H9 (cell line): ENCODE data around the gene RASL10A. TPM values are rescaled to one million over a fixed set of nuclear protein-coding genes. Genes with fewer than 3 reads are reported as not detected.

Source experiments
- DNase-seq: peaks from one replicate; pipeline ENCODE4 v3.0.0-alpha.2; 2017
- H2AFZ ChIP-seq: one replicate; pipeline ENCODE4 v1.6.1; 2013; ENCODE audit warnings: mild to moderate bottlenecking, low read length, control low read depth, moderate library complexity
- H2AK5ac ChIP-seq: 2 replicates; pipeline ENCODE4 v1.6.1; 2013; ENCODE audit warnings: low read length, control low read depth, mixed read lengths; ENCODE audit not compliant: insufficient read length
- H2BK120ac ChIP-seq: one replicate; pipeline ENCODE4 v1.6.1; 2013; ENCODE audit warnings: low read depth, mild to moderate bottlenecking, low read length, control low read depth, inconsistent platforms; ENCODE audit not compliant: poor library complexity, severe bottlenecking
- H2BK12ac ChIP-seq: 2 replicates; pipeline ENCODE4 v1.6.1; 2013; ENCODE audit warnings: low read length, control low read depth, mixed read lengths, low read depth; ENCODE audit not compliant: insufficient read length
- H2BK15ac ChIP-seq: 2 replicates; pipeline ENCODE4 v1.6.1; 2013; ENCODE audit warnings: low read depth, low read length, control low read depth
- H2BK20ac ChIP-seq: one replicate; pipeline ENCODE4 v1.6.1; 2013; ENCODE audit warnings: low read depth, mild to moderate bottlenecking, low read length, control low read depth, inconsistent platforms; ENCODE audit not compliant: poor library complexity, severe bottlenecking
- H2BK5ac ChIP-seq: 2 replicates; pipeline ENCODE4 v1.6.1; 2013; ENCODE audit warnings: low read length, control low read depth, mixed read lengths; ENCODE audit not compliant: insufficient read length
- H3K14ac ChIP-seq: 2 replicates; pipeline ENCODE4 v1.6.1; 2013; ENCODE audit warnings: low read length, control low read depth; ENCODE audit not compliant: insufficient read depth
- H3K18ac ChIP-seq: 2 replicates; pipeline ENCODE4 v1.6.1; 2013; ENCODE audit warnings: low read depth, mild to moderate bottlenecking, mixed read lengths, low read length, control low read depth; ENCODE audit not compliant: insufficient read length
- H3K23ac ChIP-seq: 2 replicates; pipeline ENCODE4 v1.6.1; 2013; ENCODE audit warnings: low read length, control low read depth, mixed read lengths, low read depth; ENCODE audit not compliant: insufficient read length
- H3K23me2 ChIP-seq: 2 replicates; pipeline ENCODE4 v1.6.1; 2013; ENCODE audit warnings: low read depth, mild to moderate bottlenecking, mixed read lengths, low read length, control low read depth; ENCODE audit not compliant: insufficient read length, poor library complexity, severe bottlenecking
- H3K27ac ChIP-seq: 2 replicates; pipeline ENCODE4 v1.5.1; 2013; ENCODE audit warnings: low read length, control low read depth, mixed read lengths, low read depth; ENCODE audit not compliant: insufficient read length
- H3K27me3 ChIP-seq: 2 replicates; pipeline ENCODE4 v1.6.1; 2013; ENCODE audit warnings: low read length, control low read depth, inconsistent platforms; ENCODE audit not compliant: insufficient read depth
- H3K4ac ChIP-seq: 2 replicates; pipeline ENCODE4 v1.6.1; 2013; ENCODE audit warnings: low read depth, mild to moderate bottlenecking, control low read depth, inconsistent platforms, low read length, moderate library complexity
- H3K4me1 ChIP-seq: 2 replicates; pipeline ENCODE4 v1.6.1; 2013; ENCODE audit warnings: low read length, control low read depth, inconsistent platforms; ENCODE audit not compliant: insufficient read depth
- H3K4me2 ChIP-seq: 2 replicates; pipeline ENCODE4 v1.6.1; 2013; ENCODE audit warnings: low read length, control low read depth, mixed read lengths; ENCODE audit not compliant: insufficient read length, insufficient read depth
- H3K56ac ChIP-seq: 2 replicates; pipeline ENCODE4 v1.6.1; 2013; ENCODE audit warnings: low read depth, mild to moderate bottlenecking, mixed read lengths, low read length, control low read depth; ENCODE audit not compliant: insufficient read length
- H3K79me1 ChIP-seq: 2 replicates; pipeline ENCODE4 v1.6.1; 2013; ENCODE audit warnings: low read depth, mild to moderate bottlenecking, moderate library complexity, low read length, control low read depth, inconsistent platforms; ENCODE audit not compliant: insufficient read depth, poor library complexity, severe bottlenecking
- H3K79me2 ChIP-seq: 2 replicates; pipeline ENCODE4 v1.6.1; 2013; ENCODE audit warnings: low read length, control low read depth, inconsistent platforms; ENCODE audit not compliant: insufficient read depth
- H3K9ac ChIP-seq: 2 replicates; pipeline ENCODE4 v1.6.1; 2013; ENCODE audit warnings: low read length, control low read depth, mixed read lengths; ENCODE audit not compliant: insufficient read length; ENCODE audit errors: extremely low read depth
- H3K9me3 ChIP-seq: one replicate; pipeline ENCODE4 v1.6.1; 2013; ENCODE audit warnings: low read depth, low read length, inconsistent platforms; ENCODE audit not compliant: control insufficient read depth
- H3T11ph ChIP-seq: one replicate; pipeline ENCODE4 v1.6.1; 2013; ENCODE audit warnings: mild to moderate bottlenecking, low read length, control low read depth, inconsistent platforms
- H4K20me1 ChIP-seq: one replicate; pipeline ENCODE4 v1.6.1; 2013; ENCODE audit not compliant: control insufficient read depth, insufficient read length, insufficient read depth
- H4K5ac ChIP-seq: 2 replicates; pipeline ENCODE4 v1.6.1; 2013; ENCODE audit warnings: low read depth, mild to moderate bottlenecking, mixed read lengths, low read length, control low read depth; ENCODE audit not compliant: insufficient read length
- H4K8ac ChIP-seq: replicated peaks from 2 replicates; pipeline ENCODE4 v1.6.1; 2013; ENCODE audit warnings: low read length, control low read depth, mixed read lengths, low read depth; ENCODE audit not compliant: insufficient read length
- H4K91ac ChIP-seq: 2 replicates; pipeline ENCODE4 v1.6.1; 2013; ENCODE audit warnings: low read depth, mild to moderate bottlenecking, moderate library complexity, mixed read lengths, low read length, control low read depth; ENCODE audit not compliant: insufficient read length
- H3K27ac Mint-ChIP-seq, 3 experiments: 2 replicates in 2 of 3; 3 replicates in 1 of 3; pipeline ENCODE4 v1.8.0; 2020 to 2021; ENCODE audit warnings: mixed read lengths in 3 of 3, mild to moderate bottlenecking in 1 of 3, moderate library complexity in 1 of 3
- H3K27me3 Mint-ChIP-seq: 2 replicates; pipeline ENCODE4 v1.8.0; 2021; ENCODE audit warnings: low read depth, mild to moderate bottlenecking, moderate library complexity, mixed read lengths
- H3K36me3 Mint-ChIP-seq, 3 experiments: 2 replicates in 2 of 3; 3 replicates in 1 of 3; pipeline ENCODE4 v1.8.0; 2020 to 2021; ENCODE audit warnings: low read depth in 3 of 3, mixed read lengths in 3 of 3; ENCODE audit not compliant: insufficient read depth in 1 of 3
- H3K4me1 Mint-ChIP-seq, 2 experiments: 2 replicates each; pipeline ENCODE4 v1.8.0; 2020; ENCODE audit warnings: mixed read lengths in 2 of 2
- H3K4me3 Mint-ChIP-seq, 2 experiments: 2 replicates in 1 of 2; 3 replicates in 1 of 2; pipeline ENCODE4 v1.8.0; 2020 to 2021; ENCODE audit warnings: mild to moderate bottlenecking in 2 of 2, mixed read lengths in 2 of 2, moderate library complexity in 1 of 2
- H3K9me3 Mint-ChIP-seq, 2 experiments: 2 replicates in 1 of 2; 3 replicates in 1 of 2; pipeline ENCODE4 v1.8.0; 2020; ENCODE audit warnings: mild to moderate bottlenecking in 2 of 2, mixed read lengths in 2 of 2, moderate library complexity in 1 of 2
- CTCF ChIP-seq: fragments of 200-600 bp; sonication (generic); conservative IDR thresholded peaks from 3 replicates; pipeline ENCODE4 v1.8.0; 2021; ENCODE audit warnings: antibody characterized with exemption, mild to moderate bottlenecking
- WGBS: extraction: QIAGEN DNeasy Blood & Tissue Kit; methylation state at CpG from one replicate; pipeline ENCODE4 v1.1.7; 2013; ENCODE audit warnings: missing lambda C conversion rate, low lambda C conversion rate, mixed read lengths; ENCODE audit not compliant: insufficient read length; ENCODE audit errors: extremely low coverage; 5-methylcytosine and 5-hydroxymethylcytosine counted together
- total RNA-seq: library from RNA; stranded (reverse); gene quantifications from 2 replicates; pipeline ENCODE4 v1.2.1, GENCODE V29; 2021

RASL10A gene
- total RNA-seq, 1 experiment from 2014 or later, result 0.90 TPM

GRCh38 chr22:29284196-29284595 is 31.3 kb downstream of the RASL10A start:
- Histone ChIP-seq H3K56ac (no peak overlapping the region), H3K23ac (no peak overlapping the region), H4K5ac (no peak overlapping the region), H3K4me1 (no peaks in the 10 kb centered on the region), H2AK5ac (no peak overlapping the region), H4K8ac (no peak overlapping the region), H3K23me2 (no peaks in the 10 kb centered on the region), H3K9me3 (no peaks in the 10 kb centered on the region), H3K27ac (no peak overlapping the region), H3K79me1 (peaks cover 4% of the 10 kb centered on the region), H2BK12ac (no peak overlapping the region), H3K27me3 (no peaks in the 10 kb centered on the region), H4K91ac (no peak overlapping the region), H3K9ac (no peak overlapping the region), H3K14ac (no peak overlapping the region), H3T11ph (no peak overlapping the region), H2BK120ac (no peak overlapping the region), H3K4ac (no peak overlapping the region), H4K20me1 (no peaks in the 10 kb centered on the region), H3K79me2 (peaks cover 1% of the 10 kb centered on the region; the same call in 1 of the 2 replicates), H2BK15ac (no peak overlapping the region), H2BK5ac (no peak overlapping the region), H2AFZ (no peak overlapping the region), H2BK20ac (no peak overlapping the region), H3K18ac (no peak overlapping the region), H3K4me2 (no peak overlapping the region)
- WGBS, result no CpG with 5 or more reads among the region's 3 CpGs
- Mint-ChIP-seq H3K27me3 (no peaks in the 10 kb centered on the region), H3K27ac (peak overlapping the region in 2 of 3 experiments; percentile 4 to 76; a peak in 2 of 7 replicates), H3K36me3 (peaks cover 67 to 100% (median 99%) of the 10 kb centered on the region in 3 experiments), H3K4me1 (no peaks in the 10 kb centered on the region), H3K9me3 (no peaks in the 10 kb centered on the region), H3K4me3 (no peak overlapping the region)
- TF ChIP-seq CTCF, result no peak
- no peak for DNase-seq
